ENCODE results near the gene RSPH6A. TPM values are rescaled to one million over a fixed set of nuclear protein-coding genes. Genes with fewer than 3 reads are reported as not detected.

RSPH6A gene
- total RNA-seq, 2 donors from 2014 or later = 0.50 to 5.2 TPM

GRCh38 chr19:45815481-45816216 lies 541 bp upstream of the RSPH6A start:
- Histone ChIP-seq H3K4me1 (replicated peaks) (no peaks in the 10 kb centered on the region), H3K27ac (no peak overlapping the region), H3K4me3 (peak overlapping the region; percentile 6 to 18), H3K9me3 (no peaks in the 10 kb centered on the region), H3K27me3 (replicated peaks; ENCODE audit: insufficient read depth) (no peaks in the 10 kb centered on the region), H3K36me3 (no peaks in the 10 kb centered on the region)
- intact Hi-C loops (cut with DNase I) = loop anchor here (5.0 kb wide), 1 partner anchor 67 kb away; no protein-coding TSS in a partner anchor
- WGBS = 36% methylated on average over 44 of the region's 44 CpGs
- TF ChIP-seq, protein P1, sequence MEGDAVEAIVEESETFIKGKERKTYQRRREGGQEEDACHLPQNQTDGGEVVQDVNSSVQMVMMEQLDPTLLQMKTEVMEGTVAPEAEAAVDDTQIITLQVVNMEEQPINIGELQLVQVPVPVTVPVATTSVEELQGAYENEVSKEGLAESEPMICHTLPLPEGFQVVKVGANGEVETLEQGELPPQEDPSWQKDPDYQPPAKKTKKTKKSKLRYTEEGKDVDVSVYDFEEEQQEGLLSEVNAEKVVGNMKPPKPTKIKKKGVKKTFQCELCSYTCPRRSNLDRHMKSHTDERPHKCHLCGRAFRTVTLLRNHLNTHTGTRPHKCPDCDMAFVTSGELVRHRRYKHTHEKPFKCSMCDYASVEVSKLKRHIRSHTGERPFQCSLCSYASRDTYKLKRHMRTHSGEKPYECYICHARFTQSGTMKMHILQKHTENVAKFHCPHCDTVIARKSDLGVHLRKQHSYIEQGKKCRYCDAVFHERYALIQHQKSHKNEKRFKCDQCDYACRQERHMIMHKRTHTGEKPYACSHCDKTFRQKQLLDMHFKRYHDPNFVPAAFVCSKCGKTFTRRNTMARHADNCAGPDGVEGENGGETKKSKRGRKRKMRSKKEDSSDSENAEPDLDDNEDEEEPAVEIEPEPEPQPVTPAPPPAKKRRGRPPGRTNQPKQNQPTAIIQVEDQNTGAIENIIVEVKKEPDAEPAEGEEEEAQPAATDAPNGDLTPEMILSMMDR (IDR thresholded peaks at IDR 0.05) = no peak
- TF ChIP-seq POLR2A (IDR thresholded peaks at IDR 0.05) (no peak), POLR2AphosphoS5 (IDR thresholded peaks at IDR 0.05) (no peak)
- DNase-seq (ENCODE audit: low spot score) = no peak

GRCh38 chr19:45814166-45814780 lies 835 bp downstream of the RSPH6A start:
- H3K27me3 ChIP-seq (replicated peaks; ENCODE audit: insufficient read depth) = no peaks in the 10 kb centered on the region
- 84% methylated on average over 12 of the region's 12 CpGs for WGBS
- intact Hi-C loops (cut with DNase I) = no loop called here
- no peaks in the 10 kb centered on the region for H3K9me3 ChIP-seq
- TF ChIP-seq, protein P1 (IDR thresholded peaks at IDR 0.05) = no peak
- H3K27ac ChIP-seq = no peak overlapping the region
- H3K36me3 ChIP-seq = no peaks in the 10 kb centered on the region
- H3K4me1 ChIP-seq (replicated peaks) = no peaks in the 10 kb centered on the region
- no peak for DNase-seq (ENCODE audit: low spot score)
- no peak overlapping the region for H3K4me3 ChIP-seq

- intact Hi-C loops (cut with DNase I) = no loop called here
- Histone ChIP-seq H3K36me3 (no peaks in the 10 kb centered on the region), H3K4me1 (replicated peaks) (no peaks in the 10 kb centered on the region), H3K4me3 (no peak overlapping the region), H3K27ac (no peak overlapping the region), H3K27me3 (replicated peaks; ENCODE audit: insufficient read depth) (no peaks in the 10 kb centered on the region), H3K9me3 (no peaks in the 10 kb centered on the region)
- DNase-seq (ENCODE audit: low spot score) = no peak
- WGBS = 77% methylated on average over 6 of the region's 6 CpGs
- no peak for TF ChIP-seq POLR2AphosphoS5 (IDR thresholded peaks at IDR 0.05)
- TF ChIP-seq POLR2A (IDR thresholded peaks at IDR 0.05) = no peak
- TF ChIP-seq, protein P1 (IDR thresholded peaks at IDR 0.05) = no peak
Measured at GRCh38 chr19:45812297-45812696, 2.8 kb downstream of the RSPH6A start.

DNA sequence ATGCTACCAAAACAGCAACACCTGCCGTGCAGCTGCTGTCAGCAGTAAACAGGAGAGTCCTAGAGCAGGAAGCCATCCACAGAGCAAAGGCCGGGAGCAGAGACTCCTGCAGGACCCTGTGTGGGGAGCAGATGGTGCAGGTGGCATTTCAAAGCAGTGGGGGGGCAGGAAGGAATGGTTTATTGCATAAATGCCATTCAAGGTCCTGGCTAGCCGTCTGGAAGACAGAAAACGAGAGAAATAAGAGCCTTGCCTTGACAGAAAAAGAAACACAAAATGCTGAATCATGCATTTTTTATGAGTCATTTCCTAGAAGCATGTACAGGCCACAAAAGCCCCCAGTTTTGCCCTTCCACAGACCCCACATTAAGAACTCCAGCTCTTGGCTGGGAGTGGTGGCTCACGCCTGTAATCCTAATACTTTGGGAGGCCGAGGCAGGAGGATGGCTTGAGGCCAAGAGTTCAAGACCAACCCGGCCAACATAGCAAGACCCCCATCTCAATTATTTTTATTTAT lies 5.4 kb downstream of the RSPH6A start:
- no peaks in the 10 kb centered on the region for H3K27me3 ChIP-seq (replicated peaks; ENCODE audit: insufficient read depth)
- H3K9me3 ChIP-seq = no peaks in the 10 kb centered on the region
- no peaks in the 10 kb centered on the region for H3K36me3 ChIP-seq
- no peaks in the 10 kb centered on the region for H3K4me1 ChIP-seq (replicated peaks)
- no peak for TF ChIP-seq POLR2A (IDR thresholded peaks at IDR 0.05)
- no peak for TF ChIP-seq POLR2AphosphoS5 (IDR thresholded peaks at IDR 0.05)
- TF ChIP-seq, protein P1 (IDR thresholded peaks at IDR 0.05) = no peak
- no peak overlapping the region for H3K27ac ChIP-seq
- intact Hi-C loops (cut with DNase I) = no loop called here
- DNase-seq (ENCODE audit: low spot score) = no peak
- H3K4me3 ChIP-seq = no peak overlapping the region
- 48% methylated on average over 7 of the region's 7 CpGs for WGBS

- intact Hi-C loops (cut with DNase I) = no loop called here
- Histone ChIP-seq H3K27ac (no peak overlapping the region), H3K36me3 (no peaks in the 10 kb centered on the region), H3K27me3 (replicated peaks; ENCODE audit: insufficient read depth) (no peaks in the 10 kb centered on the region), H3K9me3 (no peaks in the 10 kb centered on the region), H3K4me1 (replicated peaks) (no peaks in the 10 kb centered on the region), H3K4me3 (no peak overlapping the region)
- TF ChIP-seq POLR2A (IDR thresholded peaks at IDR 0.05) (no peak), POLR2AphosphoS5 (IDR thresholded peaks at IDR 0.05) (no peak)
- TF ChIP-seq, protein P1 (IDR thresholded peaks at IDR 0.05) = no peak
- DNase-seq (ENCODE audit: low spot score) = no peak
Measured at GRCh38 chr19:45805719-45806118, 9.4 kb downstream of the RSPH6A start.

Measured in prostate gland (tissue), 2 donors.